Tibial nerve (tissue), 4 donors: Measurements from ENCODE around the gene ANKMY2. TPM values are rescaled to one million over a fixed set of nuclear protein-coding genes. Genes with fewer than 3 reads are reported as not detected.

Experiments used
- DNase-seq, 2 donors: peaks; one replicate each; pipeline ENCODE4 v3.0.0-alpha.2; 2019; ENCODE audit warnings: low spot score in 2 of 2
- H3K27ac ChIP-seq, 4 donors: fragments of 200-600 bp; sonication (generic) in 3 of 4; one replicate each; pipeline ENCODE4 v1.5.1; 2017 to 2019; ENCODE audit warnings: mild to moderate bottlenecking in 1 of 4
- H3K27me3 ChIP-seq, 2 donors: fragments of 200-600 bp; sonication (generic) in 1 of 2; one replicate each; pipeline versions ENCODE4 v1.5.1 to v1.6.0; 2017 to 2019
- H3K36me3 ChIP-seq, 3 donors: fragments of 200-600 bp; sonication (generic); one replicate each; pipeline ENCODE4 v1.5.1; 2018 to 2019
- H3K4me1 ChIP-seq, 4 donors: fragments of 200-600 bp; sonication (generic) in 3 of 4; one replicate each; pipeline ENCODE4 v1.5.1; 2017 to 2019
- H3K4me3 ChIP-seq, 4 donors: fragments of 200-600 bp; sonication (generic) in 3 of 4; one replicate each; pipeline ENCODE4 v1.5.1; 2017 to 2019; ENCODE audit warnings: mild to moderate bottlenecking in 1 of 4, moderate library complexity in 1 of 4
- H3K9me3 ChIP-seq, 4 donors: fragments of 200-600 bp; sonication (generic) in 3 of 4; one replicate each; pipeline ENCODE4 v1.5.1; 2017 to 2019
- CTCF ChIP-seq, 5 experiments: fragments of 200-600 bp in 3 of 5; fragments of 450-650 bp in 2 of 5; sonication (generic) in 3 of 5; IDR thresholded peaks; one replicate each; pipeline ENCODE4 v1.5.1; 2016 to 2019; ENCODE audit warnings: antibody characterized with exemption in 5 of 5, mild to moderate bottlenecking in 3 of 5, moderate library complexity in 2 of 5
- EP300 ChIP-seq, 2 donors: sonication (generic); formaldehyde crosslinking; IDR thresholded peaks; one replicate each; pipeline ENCODE4 v1.6.1; 2017; ENCODE audit warnings: antibody characterized with exemption in 2 of 2, mild to moderate bottlenecking in 1 of 2
- POLR2A ChIP-seq, 2 donors: fragments of 450-650 bp; IDR thresholded peaks; one replicate each; pipeline ENCODE4 v1.6.1; 2017; ENCODE audit warnings: antibody characterized with exemption in 2 of 2, mild to moderate bottlenecking in 2 of 2, moderate library complexity in 2 of 2
- WGBS, 2 donors: methylation state at CpG; one replicate each; pipeline ENCODE4 v1.1.5; 2018; 5-methylcytosine and 5-hydroxymethylcytosine counted together
- total RNA-seq, 4 donors: library from RNA; depleted of rRNA; stranded (reverse); fragments of >200 nt; gene quantifications; one replicate each; pipeline ENCODE4 v1.1.0, GENCODE V29; 2016

ANKMY2 gene
- total RNA-seq, 4 donors from 2014 or later = 10.0 to 15.3 (median 13.7) TPM

- no peak for DNase-seq
- WGBS, 2 donors = 79 to 92% methylated on average over 10 of the region's 10 CpGs
- Histone ChIP-seq H3K27ac (no peak overlapping the region), H3K36me3 (no peaks in the 10 kb centered on the region), H3K9me3 (no peaks in the 10 kb centered on the region), H3K27me3 (no peaks in the 10 kb centered on the region), H3K4me1 (no peaks in the 10 kb centered on the region), H3K4me3 (no peak overlapping the region)
- no peak for TF ChIP-seq EP300 (IDR thresholded peaks at IDR 0.05)
- TF ChIP-seq CTCF (IDR thresholded peaks at IDR 0.05) = no peak
- TF ChIP-seq POLR2A (IDR thresholded peaks at IDR 0.05) = no peak
These were observed 90.9 kb downstream of the ANKMY2 start for GRCh38 chr7:16554518-16555236.

GRCh38 chr7:16550671-16551070, 94.9 kb downstream of the ANKMY2 start:
- no peak overlapping the region for H3K27ac ChIP-seq
- no peak for DNase-seq
- H3K27me3 ChIP-seq = no peaks in the 10 kb centered on the region
- TF ChIP-seq CTCF (IDR thresholded peaks at IDR 0.05) = no peak
- TF ChIP-seq POLR2A (IDR thresholded peaks at IDR 0.05) = no peak
- TF ChIP-seq EP300 (IDR thresholded peaks at IDR 0.05) = no peak
- H3K4me3 ChIP-seq = no peak overlapping the region
- H3K4me1 ChIP-seq = no peaks in the 10 kb centered on the region
- H3K36me3 ChIP-seq = no peaks in the 10 kb centered on the region
- H3K9me3 ChIP-seq = no peaks in the 10 kb centered on the region
- WGBS, 2 donors = 49 to 54% methylated on average over 1 of the region's 1 CpG

Other genes with a start within 250 kb of the ANKMY2 start
- 1 to 10 TPM; 3.9 to 6.3 (median 4.2) TPM for gene CRPPA, start 224.2 kb downstream of the ANKMY2 start, total RNA-seq
- gene SOSTDC1, start 180.0 kb downstream of the ANKMY2 start, total RNA-seq = 1 to 10 TPM in 2 of 4 donors, under 1 TPM in 2; 0.39 to 2.4 (median 1.5) TPM
- not detected for gene LRRC72, start 118.9 kb downstream of the ANKMY2 start, total RNA-seq
- 10 to 100 TPM; 50.2 to 69.3 (median 52.3) TPM for gene BZW2, start 427 bp upstream of the ANKMY2 start, total RNA-seq
- 10 to 100 TPM in 1 of 4 donors, 1 to 10 TPM in 3; 6.9 to 11.7 (median 9.0) TPM for gene TSPAN13, start 108.0 kb upstream of the ANKMY2 start, total RNA-seq
- gene AGR2, start 159.2 kb upstream of the ANKMY2 start, total RNA-seq = not detected
- not detected for gene AGR3, start 236.2 kb upstream of the ANKMY2 start, total RNA-seq